GM23248 (cell line): ENCODE data around the gene COL27A1. TPM values are rescaled to one million over a fixed set of nuclear protein-coding genes. Genes with fewer than 3 reads are reported as not detected.

ENCODE experiments used
- DNase-seq: peaks from one replicate; pipeline ENCODE4 v3.0.0-alpha.2; 2015
- H2AFZ ChIP-seq: fragments of 200-600 bp; sonication (generic); 2 replicates; pipeline ENCODE4 v1.6.1; 2016; ENCODE audit warnings: antibody characterized with exemption
- H3F3A ChIP-seq: fragments of 200-600 bp; sonication (generic); 2 replicates; pipeline ENCODE4 v1.6.1; 2016; ENCODE audit warnings: mild to moderate bottlenecking, antibody characterized with exemption, mixed run types; ENCODE audit not compliant: insufficient read depth
- H3K27ac ChIP-seq: fragments of 200-600 bp; sonication (generic); 2 replicates; pipeline ENCODE4 v1.5.1; 2016; ENCODE audit warnings: mild to moderate bottlenecking
- H3K27me3 ChIP-seq: fragments of 200-600 bp; sonication (generic); replicated peaks from 2 replicates; pipeline ENCODE4 v1.6.1; 2016; ENCODE audit warnings: mild to moderate bottlenecking; ENCODE audit not compliant: insufficient read depth
- H3K36me3 ChIP-seq: fragments of 200-600 bp; sonication (generic); 2 replicates; pipeline ENCODE4 v1.6.1; 2016; ENCODE audit warnings: low read depth, mild to moderate bottlenecking
- H3K4me1 ChIP-seq: fragments of 200-600 bp; sonication (generic); 2 replicates; pipeline ENCODE4 v1.6.1; 2016; ENCODE audit warnings: mild to moderate bottlenecking; ENCODE audit not compliant: insufficient read depth
- H3K4me2 ChIP-seq: fragments of 200-600 bp; sonication (generic); one replicate; pipeline ENCODE4 v1.6.1; 2016; ENCODE audit warnings: mild to moderate bottlenecking; ENCODE audit not compliant: unreplicated experiment
- H3K4me3 ChIP-seq: fragments of 200-600 bp; sonication (generic); 2 replicates; pipeline ENCODE4 v1.5.1; 2016; ENCODE audit warnings: mild to moderate bottlenecking
- H3K79me2 ChIP-seq: fragments of 200-600 bp; sonication (generic); 2 replicates; pipeline ENCODE4 v1.6.1; 2016; ENCODE audit warnings: mild to moderate bottlenecking; ENCODE audit not compliant: insufficient read depth
- H3K9ac ChIP-seq: fragments of 200-600 bp; sonication (generic); 2 replicates; pipeline ENCODE4 v1.6.1; 2016; ENCODE audit warnings: mild to moderate bottlenecking
- H3K9me2 ChIP-seq: fragments of 200-600 bp; sonication (generic); 2 replicates; pipeline ENCODE4 v1.6.1; 2016; ENCODE audit warnings: mixed run types, mild to moderate bottlenecking, moderate library complexity; ENCODE audit not compliant: insufficient read depth
- H3K9me3 ChIP-seq: fragments of 200-600 bp; sonication (generic); one replicate; pipeline ENCODE4 v1.6.1; 2017; ENCODE audit warnings: low read depth
- H4K20me1 ChIP-seq: fragments of 200-600 bp; sonication (generic); 2 replicates; pipeline ENCODE4 v1.6.0; 2016; ENCODE audit not compliant: insufficient read depth
- EZH2 ChIP-seq: fragments of 200-600 bp; sonication (generic); IDR thresholded peaks from 2 replicates; pipeline ENCODE4 v1.6.1; 2018; ENCODE audit warnings: antibody characterized with exemption, mild to moderate bottlenecking; ENCODE audit not compliant: insufficient read depth, poor library complexity, severe bottlenecking
- EZH2phosphoT487 ChIP-seq: fragments of 200-600 bp; sonication (generic); IDR thresholded peaks from 2 replicates; pipeline ENCODE4 v1.6.1; 2018; ENCODE audit warnings: antibody characterized with exemption, moderate library complexity, mild to moderate bottlenecking, low read depth; ENCODE audit not compliant: insufficient read depth
- WGBS, 2 experiments: methylation state at CpG; one replicate each; pipeline ENCODE4 v1.1.6; 2015 to 2017; ENCODE audit warnings: low lambda C conversion rate in 2 of 2, low coverage in 1 of 2; ENCODE audit errors: missing lambda C conversion rate in 2 of 2; 5-methylcytosine and 5-hydroxymethylcytosine counted together
- in situ Hi-C: fragments of 300-500 bp; cut with MboI; formaldehyde crosslinking; loops from 2 replicates; pipeline ENCODE4 v1.15.0; 2020
- polyA plus RNA-seq: library from polyadenylated mRNA; unstranded; fragments of >200 nt; fragmentation: Nextera tagmentation; extraction: Ambion mirVana; gene quantifications from 2 replicates; pipeline ENCODE4 v1.2.1, GENCODE V29; 2016
- total RNA-seq: library from RNA; depleted of rRNA; stranded (reverse); fragments of >200 nt; shearing (Covaris generic); gene quantifications from 2 replicates; pipeline ENCODE4 v1.2.3, GENCODE V29; 2014

The COL27A1 gene
- total and polyA plus RNA-seq, 2 experiments from 2014 or later = 1.6 to 2.3 TPM

GRCh38 chr9:114278356-114278755, 123.0 kb downstream of the COL27A1 start:
- no peaks in the 10 kb centered on the region for H3K9me3 ChIP-seq
- DNase-seq = no peak
- WGBS, 2 experiments = 89 to 93% methylated on average over 3 of the region's 3 CpGs
- no peaks in the 10 kb centered on the region for H3K27me3 ChIP-seq
- in situ Hi-C loops = no loop called here
- no peaks in the 10 kb centered on the region for H4K20me1 ChIP-seq
- no peaks in the 10 kb centered on the region for H3K9me2 ChIP-seq
- peaks cover 18% of the 10 kb centered on the region for H3F3A ChIP-seq
- no peak overlapping the region for H2AFZ ChIP-seq
- H3K27ac ChIP-seq = no peak overlapping the region
- peaks cover 16% of the 10 kb centered on the region for H3K4me1 ChIP-seq
- H3K4me3 ChIP-seq = no peak overlapping the region
- TF ChIP-seq EZH2 = no peak
- TF ChIP-seq EZH2phosphoT487 = no peak
- H3K4me2 ChIP-seq = no peak overlapping the region
- H3K9ac ChIP-seq = no peak overlapping the region
- no peaks in the 10 kb centered on the region for H3K36me3 ChIP-seq
- H3K79me2 ChIP-seq = no peaks in the 10 kb centered on the region

GRCh38 chr9:114278881-114279570, 123.7 kb downstream of the COL27A1 start:
- H3K27ac ChIP-seq = no peak overlapping the region
- no peaks in the 10 kb centered on the region for H3K9me2 ChIP-seq
- H3K9ac ChIP-seq = no peak overlapping the region
- in situ Hi-C loops = no loop called here
- WGBS, 2 experiments = 73 to 74% methylated on average over 12 to 14 of the region's 14 CpGs
- H3K36me3 ChIP-seq = no peaks in the 10 kb centered on the region
- H4K20me1 ChIP-seq = no peaks in the 10 kb centered on the region
- H3K4me1 ChIP-seq = peaks cover 16% of the 10 kb centered on the region
- no peaks in the 10 kb centered on the region for H3K9me3 ChIP-seq
- no peak overlapping the region for H3K4me2 ChIP-seq
- TF ChIP-seq EZH2 (no peak), EZH2phosphoT487 (no peak)
- peaks cover 18% of the 10 kb centered on the region for H3F3A ChIP-seq
- no peak overlapping the region for H2AFZ ChIP-seq
- no peak overlapping the region for H3K4me3 ChIP-seq
- no peaks in the 10 kb centered on the region for H3K27me3 ChIP-seq
- no peaks in the 10 kb centered on the region for H3K79me2 ChIP-seq
- peak; percentile 47 for DNase-seq

- H2AFZ ChIP-seq = no peak overlapping the region
- no peak for TF ChIP-seq EZH2phosphoT487
- TF ChIP-seq EZH2 = no peak
- no peaks in the 10 kb centered on the region for H3K9me2 ChIP-seq
- no peaks in the 10 kb centered on the region for H3K79me2 ChIP-seq
- H3K4me1 ChIP-seq = peaks cover 16% of the 10 kb centered on the region
- H3K9me3 ChIP-seq = no peaks in the 10 kb centered on the region
- no peak overlapping the region for H3K27ac ChIP-seq
- in situ Hi-C loops = loop anchor here (10.0 kb wide), 1 partner anchor 175 kb away; no protein-coding TSS in a partner anchor
- H3K36me3 ChIP-seq = no peaks in the 10 kb centered on the region
- H3K27me3 ChIP-seq = no peaks in the 10 kb centered on the region
- H4K20me1 ChIP-seq = no peaks in the 10 kb centered on the region
- WGBS, 2 experiments = 95 to 97% methylated on average over 3 of the region's 3 CpGs
- no peak overlapping the region for H3K4me3 ChIP-seq
- no peak overlapping the region for H3K9ac ChIP-seq
- no peak for DNase-seq
- peaks cover 18% of the 10 kb centered on the region for H3F3A ChIP-seq
- H3K4me2 ChIP-seq = no peak overlapping the region
These were observed 124.4 kb downstream of the COL27A1 start for GRCh38 chr9:114279693-114280092.

- no peak overlapping the region for H3K27ac ChIP-seq
- no peaks in the 10 kb centered on the region for H3K9me3 ChIP-seq
These were observed 125.5 kb downstream of the COL27A1 start for GRCh38 chr9:114280636-114281472.

More at GRCh38 chr9:114280636-114281472, 125.5 kb downstream of the COL27A1 start:
- peaks cover 24% of the 10 kb centered on the region for H3K4me1 ChIP-seq
- H3F3A ChIP-seq = peaks cover 23% of the 10 kb centered on the region
- in situ Hi-C loops = loop anchor here (10.0 kb wide), 1 partner anchor 176 kb away; no protein-coding TSS in a partner anchor
- no peak overlapping the region for H2AFZ ChIP-seq
- no peak overlapping the region for H3K4me2 ChIP-seq
- WGBS, 2 experiments = 83 to 84% methylated on average over 8 of the region's 8 CpGs
- no peaks in the 10 kb centered on the region for H3K9me2 ChIP-seq
- DNase-seq = no peak
- H4K20me1 ChIP-seq = no peaks in the 10 kb centered on the region
- no peaks in the 10 kb centered on the region for H3K79me2 ChIP-seq
- no peaks in the 10 kb centered on the region for H3K36me3 ChIP-seq
- no peaks in the 10 kb centered on the region for H3K27me3 ChIP-seq
- TF ChIP-seq EZH2phosphoT487 (no peak), EZH2 (no peak)
- H3K9ac ChIP-seq = no peak overlapping the region
- H3K4me3 ChIP-seq = no peak overlapping the region
